Measurements from ENCODE around the gene PHOSPHO2. TPM values are rescaled to one million over a fixed set of nuclear protein-coding genes. Genes with fewer than 3 reads are reported as not detected.

PHOSPHO2 gene
- total RNA-seq, 2 experiments from 2014 or later, result 4.5 to 6.5 TPM

DNA sequence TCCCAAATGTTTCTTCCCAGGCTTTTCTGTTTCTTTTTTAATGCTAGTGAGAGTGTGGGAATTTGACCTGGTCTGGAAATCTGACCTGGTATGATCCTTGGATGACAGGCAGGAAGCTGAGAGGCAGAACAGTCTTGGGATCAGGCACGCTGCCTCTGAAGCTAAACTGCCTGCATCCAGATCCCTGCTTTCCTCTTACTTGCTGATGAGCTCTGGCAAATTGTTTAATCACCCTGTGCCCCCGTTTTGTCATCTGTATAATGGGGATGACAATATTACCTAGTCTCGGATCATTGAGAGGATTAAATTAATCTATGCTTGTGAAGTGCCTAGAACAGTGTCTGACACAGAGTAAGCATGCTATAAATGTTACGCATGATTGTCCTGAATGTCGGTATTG, 42.6 kb downstream of the PHOSPHO2 start:
- intact Hi-C loops (cut with DNase I, micrococcal nuclease), result no loop called here
- CTCF ChIA-PET, result no interaction called here
- Mint-ChIP-seq H3K36me3 (ENCODE audit: low read depth) (no peaks in the 10 kb centered on the region), H3K27ac (no peak overlapping the region), H3K4me3 (no peak overlapping the region), H3K27me3 (peaks cover 53% of the 10 kb centered on the region), H3K9me3 (no peaks in the 10 kb centered on the region), H3K4me1 (ENCODE audit: low read depth) (peaks cover 10% of the 10 kb centered on the region)
- Histone ChIP-seq H3K36me3 (ENCODE audit: insufficient read depth, low read length) (no peaks in the 10 kb centered on the region), H3K4me1 (ENCODE audit: insufficient read depth, low read length) (peaks cover 15% of the 10 kb centered on the region), H3K9me3 (ENCODE audit: control insufficient read depth in 1 of 2, insufficient read depth in 1 of 2, low read length in 2 of 2) (no peaks in the 10 kb centered on the region), H3K27me3 (ENCODE audit: control insufficient read depth in 1 of 2, insufficient read depth in 2 of 2, low read length in 2 of 2) (peaks cover 9 to 18% of the 10 kb centered on the region in 2 experiments), H3K27ac (ENCODE audit: low read depth in 1 of 2, low read length in 2 of 2) (no peak overlapping the region), H3K4me3 (ENCODE audit: low read length) (no peak overlapping the region)
- ATAC-seq (ENCODE audit: poor library complexity), result no peak
- POLR2A ChIA-PET, result interaction anchor here (1.2 kb wide), 1 partner anchor 203 kb away, joined by 3 read pairs; no protein-coding TSS in a partner anchor
- TF ChIP-seq, protein P1, sequence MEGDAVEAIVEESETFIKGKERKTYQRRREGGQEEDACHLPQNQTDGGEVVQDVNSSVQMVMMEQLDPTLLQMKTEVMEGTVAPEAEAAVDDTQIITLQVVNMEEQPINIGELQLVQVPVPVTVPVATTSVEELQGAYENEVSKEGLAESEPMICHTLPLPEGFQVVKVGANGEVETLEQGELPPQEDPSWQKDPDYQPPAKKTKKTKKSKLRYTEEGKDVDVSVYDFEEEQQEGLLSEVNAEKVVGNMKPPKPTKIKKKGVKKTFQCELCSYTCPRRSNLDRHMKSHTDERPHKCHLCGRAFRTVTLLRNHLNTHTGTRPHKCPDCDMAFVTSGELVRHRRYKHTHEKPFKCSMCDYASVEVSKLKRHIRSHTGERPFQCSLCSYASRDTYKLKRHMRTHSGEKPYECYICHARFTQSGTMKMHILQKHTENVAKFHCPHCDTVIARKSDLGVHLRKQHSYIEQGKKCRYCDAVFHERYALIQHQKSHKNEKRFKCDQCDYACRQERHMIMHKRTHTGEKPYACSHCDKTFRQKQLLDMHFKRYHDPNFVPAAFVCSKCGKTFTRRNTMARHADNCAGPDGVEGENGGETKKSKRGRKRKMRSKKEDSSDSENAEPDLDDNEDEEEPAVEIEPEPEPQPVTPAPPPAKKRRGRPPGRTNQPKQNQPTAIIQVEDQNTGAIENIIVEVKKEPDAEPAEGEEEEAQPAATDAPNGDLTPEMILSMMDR (IDR thresholded peaks at IDR 0.05), result no peak
- no peak for DNase-seq

DNA sequence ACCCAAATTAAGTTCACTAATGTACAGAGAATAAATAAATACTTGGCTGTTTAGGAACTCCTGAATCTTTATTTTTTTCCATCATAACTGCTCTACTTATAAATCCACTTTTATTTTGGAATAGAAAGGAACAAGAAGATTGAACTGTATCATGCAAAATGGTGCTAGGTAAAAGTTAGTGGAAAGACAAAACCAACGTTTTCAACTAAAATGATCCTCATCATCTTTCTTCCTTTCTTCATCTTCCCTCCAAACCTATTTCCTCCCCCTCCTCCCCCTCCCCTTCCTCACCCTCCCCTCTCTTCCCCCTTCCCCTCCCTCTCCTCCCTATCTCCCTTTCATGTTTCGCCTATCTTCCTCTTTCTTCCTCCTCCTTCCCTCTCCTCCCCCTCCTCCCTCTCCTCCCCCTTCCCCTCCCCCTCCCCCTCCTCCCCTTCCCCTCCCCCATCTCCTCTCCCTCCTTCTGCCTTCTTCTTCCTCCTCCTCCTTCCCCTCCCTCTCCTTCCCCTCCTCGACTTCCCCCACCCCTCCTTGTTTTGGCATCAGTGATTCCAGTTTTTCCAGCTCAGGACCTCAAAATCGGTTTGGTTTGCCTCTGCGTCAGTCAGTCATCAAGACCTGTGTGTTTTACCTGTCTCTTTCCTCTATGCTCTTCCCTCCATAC, 44.4 kb downstream of the PHOSPHO2 start:
- Mint-ChIP-seq H3K36me3 (ENCODE audit: low read depth) (no peaks in the 10 kb centered on the region), H3K4me1 (ENCODE audit: low read depth) (no peaks in the 10 kb centered on the region), H3K27ac (no peak overlapping the region), H3K9me3 (no peaks in the 10 kb centered on the region), H3K27me3 (peaks cover 37% of the 10 kb centered on the region), H3K4me3 (no peak overlapping the region)
- Histone ChIP-seq H3K4me3 (ENCODE audit: low read length) (no peak overlapping the region), H3K4me1 (ENCODE audit: insufficient read depth, low read length) (peaks cover 4% of the 10 kb centered on the region), H3K9me3 (ENCODE audit: control insufficient read depth in 1 of 2, insufficient read depth in 1 of 2, low read length in 2 of 2) (no peaks in the 10 kb centered on the region), H3K27ac (ENCODE audit: low read depth in 1 of 2, low read length in 2 of 2) (no peak overlapping the region), H3K27me3 (ENCODE audit: control insufficient read depth in 1 of 2, insufficient read depth in 2 of 2, low read length in 2 of 2) (peaks cover 0 to 14% of the 10 kb centered on the region in 2 experiments), H3K36me3 (ENCODE audit: insufficient read depth, low read length) (no peaks in the 10 kb centered on the region)
- ATAC-seq (ENCODE audit: poor library complexity) (no peak), DNase-seq (no peak)
- CTCF ChIA-PET, result no interaction called here
- POLR2A ChIA-PET, result no interaction called here
- intact Hi-C loops (cut with DNase I, micrococcal nuclease), result no loop called here
- TF ChIP-seq, protein P1 (IDR thresholded peaks at IDR 0.05), result no peak

DNA sequence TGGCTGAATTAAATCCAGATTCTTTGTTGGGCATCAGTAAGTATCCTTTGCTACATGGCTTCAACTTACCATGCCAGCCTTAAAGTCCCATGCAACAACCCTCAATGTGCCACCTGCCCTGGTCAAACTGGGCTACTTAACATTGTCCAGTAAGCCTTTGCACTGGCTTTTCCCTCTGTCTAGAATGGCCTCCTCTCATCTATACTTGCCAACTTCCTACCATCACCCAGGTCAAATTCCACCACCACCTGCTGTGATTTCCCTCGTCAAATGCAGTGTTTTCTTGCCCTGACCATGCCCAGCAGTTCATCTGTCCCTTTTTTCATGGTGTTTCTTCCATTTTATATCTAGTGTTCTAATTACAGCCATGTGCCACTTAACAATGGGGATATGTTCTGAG, 45.1 kb downstream of the PHOSPHO2 start:
- Mint-ChIP-seq H3K4me1 (ENCODE audit: low read depth) (no peaks in the 10 kb centered on the region), H3K9me3 (no peaks in the 10 kb centered on the region), H3K4me3 (no peak overlapping the region), H3K36me3 (ENCODE audit: low read depth) (no peaks in the 10 kb centered on the region), H3K27me3 (peaks cover 36% of the 10 kb centered on the region), H3K27ac (no peak overlapping the region)
- no peaks in the 10 kb centered on the region for H3K9me3 ChIP-seq (ENCODE audit: control insufficient read depth in 1 of 2, insufficient read depth in 1 of 2, low read length in 2 of 2)
- ChIA-PET POLR2A (no interaction called here), CTCF (no interaction called here)
- no peak for DNase-seq
- TF ChIP-seq, protein P1 (IDR thresholded peaks at IDR 0.05), result no peak
- H3K27ac ChIP-seq (ENCODE audit: low read depth in 1 of 2, low read length in 2 of 2), result no peak overlapping the region
- H3K36me3 ChIP-seq (ENCODE audit: insufficient read depth, low read length), result no peaks in the 10 kb centered on the region
- H3K4me3 ChIP-seq (ENCODE audit: low read length), result no peak overlapping the region
- no peak for ATAC-seq (ENCODE audit: poor library complexity)
- peaks cover 3% of the 10 kb centered on the region for H3K4me1 ChIP-seq (ENCODE audit: insufficient read depth, low read length)
- intact Hi-C loops (cut with DNase I, micrococcal nuclease), result no loop called here
- peaks cover 0 to 14% of the 10 kb centered on the region in 2 experiments for H3K27me3 ChIP-seq (ENCODE audit: control insufficient read depth in 1 of 2, insufficient read depth in 2 of 2, low read length in 2 of 2)

Measured in CD4-positive, alpha-beta T cell (primary cell).